Fibroblast of pulmonary artery (primary cell): ENCODE measurements around the gene TSHR.

Source experiments
- DNase-seq: peaks from one replicate; pipeline ENCODE4 v3.0.0-alpha.2; 2010; ENCODE audit warnings: low read depth
- H3K4me3 ChIP-seq: replicated peaks from 2 replicates; pipeline ENCODE4 v1.5.1; 2011; ENCODE audit warnings: low read depth, mild to moderate bottlenecking, control low read depth, low read length, moderate library complexity
- TF ChIP-seq, protein P1 (sequence below): IDR thresholded peaks from 2 replicates; pipeline ENCODE4 v1.5.1; 2011; ENCODE audit warnings: mild to moderate bottlenecking, control low read depth, low read length, inconsistent platforms; ENCODE audit errors: missing control alignments

TSHR gene

GRCh38 chr14:81091139-81091538, 135.7 kb downstream of the TSHR start:
- TF ChIP-seq, protein P1, sequence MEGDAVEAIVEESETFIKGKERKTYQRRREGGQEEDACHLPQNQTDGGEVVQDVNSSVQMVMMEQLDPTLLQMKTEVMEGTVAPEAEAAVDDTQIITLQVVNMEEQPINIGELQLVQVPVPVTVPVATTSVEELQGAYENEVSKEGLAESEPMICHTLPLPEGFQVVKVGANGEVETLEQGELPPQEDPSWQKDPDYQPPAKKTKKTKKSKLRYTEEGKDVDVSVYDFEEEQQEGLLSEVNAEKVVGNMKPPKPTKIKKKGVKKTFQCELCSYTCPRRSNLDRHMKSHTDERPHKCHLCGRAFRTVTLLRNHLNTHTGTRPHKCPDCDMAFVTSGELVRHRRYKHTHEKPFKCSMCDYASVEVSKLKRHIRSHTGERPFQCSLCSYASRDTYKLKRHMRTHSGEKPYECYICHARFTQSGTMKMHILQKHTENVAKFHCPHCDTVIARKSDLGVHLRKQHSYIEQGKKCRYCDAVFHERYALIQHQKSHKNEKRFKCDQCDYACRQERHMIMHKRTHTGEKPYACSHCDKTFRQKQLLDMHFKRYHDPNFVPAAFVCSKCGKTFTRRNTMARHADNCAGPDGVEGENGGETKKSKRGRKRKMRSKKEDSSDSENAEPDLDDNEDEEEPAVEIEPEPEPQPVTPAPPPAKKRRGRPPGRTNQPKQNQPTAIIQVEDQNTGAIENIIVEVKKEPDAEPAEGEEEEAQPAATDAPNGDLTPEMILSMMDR = no peak
- no peak overlapping the region for H3K4me3 ChIP-seq
- DNase-seq = no peak

GRCh38 chr14:81091660-81092059, 136.2 kb downstream of the TSHR start:
- DNase-seq = no peak
- TF ChIP-seq, protein P1 = no peak
- no peak overlapping the region for H3K4me3 ChIP-seq

DNA sequence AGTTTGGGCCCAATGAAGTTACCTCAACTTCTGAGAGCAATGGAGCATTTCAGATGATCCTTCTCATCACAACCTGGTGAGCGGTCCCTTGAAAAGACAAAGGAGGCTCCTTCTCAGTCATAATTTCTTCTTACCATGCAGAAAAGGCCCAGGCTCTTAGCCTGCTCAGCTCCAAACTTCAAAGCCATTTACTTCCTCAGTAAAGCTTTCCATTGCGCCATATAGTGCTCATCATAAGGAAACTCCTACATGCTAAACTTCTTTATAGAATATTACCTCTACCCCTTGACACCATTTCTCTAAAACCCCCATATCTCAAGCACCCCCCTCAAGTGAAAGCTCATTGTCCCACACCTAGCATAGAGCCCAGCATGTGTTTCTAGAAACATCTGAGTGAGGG, 138.2 kb downstream of the TSHR start:
- H3K4me3 ChIP-seq = no peak overlapping the region
- TF ChIP-seq, protein P1 = no peak
- no peak for DNase-seq

DNA sequence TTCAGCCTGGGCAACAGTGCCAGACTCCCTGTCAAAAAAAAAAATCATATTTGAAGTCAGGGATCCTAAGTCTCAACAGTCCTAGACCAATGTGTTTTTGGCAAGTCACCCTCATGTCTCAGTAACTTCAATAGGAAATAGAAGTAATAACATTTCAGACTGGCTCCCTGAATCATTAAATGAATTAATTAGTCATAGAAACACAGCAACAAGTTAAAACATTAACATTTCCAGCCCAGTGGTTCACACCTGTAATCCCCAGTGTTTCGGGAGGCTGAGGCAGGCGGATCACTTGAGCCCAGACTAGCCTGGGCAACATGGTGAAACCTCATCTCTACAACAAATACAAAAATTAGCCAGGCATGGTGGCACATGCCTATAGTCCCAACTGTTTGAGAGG, 140.1 kb downstream of the TSHR start:
- no peak for DNase-seq
- H3K4me3 ChIP-seq = no peak overlapping the region

GRCh38 chr14:81096656-81097055, 141.2 kb downstream of the TSHR start:
- TF ChIP-seq, protein P1 = no peak
- no peak for DNase-seq
- no peak overlapping the region for H3K4me3 ChIP-seq

More for the DNA sequence above, 140.1 kb downstream of the TSHR start:
- TF ChIP-seq, protein P1 = no peak

DNA sequence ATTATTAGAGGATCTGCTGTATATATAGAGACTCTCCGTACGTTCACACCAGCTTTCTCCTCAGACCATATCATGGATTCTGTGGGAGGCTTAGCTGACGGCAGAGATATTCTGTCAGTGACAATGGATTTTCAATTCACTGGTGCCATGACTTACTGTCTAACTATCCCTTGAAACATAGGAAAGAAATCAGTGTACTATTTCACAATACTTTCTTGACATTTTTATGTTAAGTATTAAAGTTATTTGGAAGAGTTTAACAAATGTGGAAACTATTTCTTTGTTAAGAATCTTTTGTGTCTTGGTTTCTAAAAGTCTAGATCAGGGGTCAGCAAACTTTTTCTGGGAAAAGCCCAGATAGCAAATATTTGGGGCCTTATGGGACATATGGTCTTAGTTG, 146.8 kb downstream of the TSHR start:
- DNase-seq = no peak
- no peak overlapping the region for H3K4me3 ChIP-seq
- TF ChIP-seq, protein P1 = no peak

DNA sequence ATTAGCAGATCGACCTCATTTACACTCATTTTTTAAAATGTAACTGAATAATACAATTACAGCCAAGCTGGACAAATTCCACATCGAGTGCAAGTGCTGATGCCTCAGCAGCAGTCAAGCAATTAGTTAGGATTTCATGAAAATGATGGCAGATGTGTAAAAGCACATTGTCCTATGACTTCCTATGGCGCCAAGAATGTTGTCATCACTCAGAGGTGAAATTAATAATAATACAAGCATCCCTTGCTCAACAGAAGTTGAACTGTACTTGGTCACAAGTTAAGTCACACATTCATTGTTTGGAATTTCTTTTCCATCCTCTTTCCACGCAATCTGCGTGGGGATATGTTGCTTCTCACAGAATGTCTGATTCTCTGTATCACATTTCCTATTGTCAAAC, 148.0 kb downstream of the TSHR start:
- DNase-seq = no peak
- no peak overlapping the region for H3K4me3 ChIP-seq
- TF ChIP-seq, protein P1 = no peak
